Neural crest cell (in vitro differentiated cells): Measurements from ENCODE around the gene DGCR8. TPM values are rescaled to one million over a fixed set of nuclear protein-coding genes. Genes with fewer than 3 reads are reported as not detected.

ENCODE experiments used
- DNase-seq: peaks from one replicate; pipeline ENCODE4 v3.0.0; 2021; ENCODE audit warnings: low read depth, mixed read lengths, low spot score
- H3K27ac Mint-ChIP-seq: one replicate; pipeline ENCODE4 v1.8.0; 2021; ENCODE audit warnings: mild to moderate bottlenecking, mixed read lengths; ENCODE audit not compliant: unreplicated experiment
- H3K27me3 Mint-ChIP-seq: 2 replicates; pipeline ENCODE4 v1.8.0; 2021; ENCODE audit warnings: low read depth, mild to moderate bottlenecking, mixed read lengths
- H3K36me3 Mint-ChIP-seq: 2 replicates; pipeline ENCODE4 v1.8.0; 2021; ENCODE audit warnings: low read depth, mild to moderate bottlenecking, mixed read lengths
- H3K4me1 Mint-ChIP-seq: 2 replicates; pipeline ENCODE4 v1.8.0; 2021; ENCODE audit warnings: mixed read lengths
- H3K4me3 Mint-ChIP-seq: one replicate; pipeline ENCODE4 v1.8.0; 2021; ENCODE audit warnings: mild to moderate bottlenecking, mixed read lengths
- H3K9me3 Mint-ChIP-seq: 2 replicates; pipeline ENCODE4 v1.8.0; 2021; ENCODE audit warnings: mixed read lengths
- total RNA-seq: library from RNA; stranded (reverse); gene quantifications from 2 replicates; pipeline ENCODE4 v1.2.1, GENCODE V29; 2021
- TF ChIP-seq, protein P1 (sequence below): fragments of 200-600 bp; sonication (generic); conservative IDR thresholded peaks from 2 replicates; pipeline ENCODE4 v1.5.0; 2021; ENCODE audit warnings: antibody characterized with exemption, mild to moderate bottlenecking

DGCR8 gene
- total RNA-seq, 1 donor from 2014 or later: 86.5 TPM

DNA sequence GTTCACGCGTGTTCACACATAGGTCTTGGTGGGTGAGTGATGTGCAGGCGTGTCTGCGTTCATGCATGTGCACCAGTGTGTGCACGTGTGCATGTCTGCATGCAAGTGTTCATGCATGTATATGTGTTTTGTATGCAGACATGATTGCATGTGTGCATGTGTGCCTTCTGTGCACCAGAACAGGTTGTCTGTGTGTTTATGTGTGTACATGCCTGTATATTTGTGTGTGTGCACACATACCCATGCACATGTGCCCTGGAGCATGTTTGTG, 56.5 kb downstream of the DGCR8 start:
- no peak for DNase-seq
- TF ChIP-seq, protein P1, sequence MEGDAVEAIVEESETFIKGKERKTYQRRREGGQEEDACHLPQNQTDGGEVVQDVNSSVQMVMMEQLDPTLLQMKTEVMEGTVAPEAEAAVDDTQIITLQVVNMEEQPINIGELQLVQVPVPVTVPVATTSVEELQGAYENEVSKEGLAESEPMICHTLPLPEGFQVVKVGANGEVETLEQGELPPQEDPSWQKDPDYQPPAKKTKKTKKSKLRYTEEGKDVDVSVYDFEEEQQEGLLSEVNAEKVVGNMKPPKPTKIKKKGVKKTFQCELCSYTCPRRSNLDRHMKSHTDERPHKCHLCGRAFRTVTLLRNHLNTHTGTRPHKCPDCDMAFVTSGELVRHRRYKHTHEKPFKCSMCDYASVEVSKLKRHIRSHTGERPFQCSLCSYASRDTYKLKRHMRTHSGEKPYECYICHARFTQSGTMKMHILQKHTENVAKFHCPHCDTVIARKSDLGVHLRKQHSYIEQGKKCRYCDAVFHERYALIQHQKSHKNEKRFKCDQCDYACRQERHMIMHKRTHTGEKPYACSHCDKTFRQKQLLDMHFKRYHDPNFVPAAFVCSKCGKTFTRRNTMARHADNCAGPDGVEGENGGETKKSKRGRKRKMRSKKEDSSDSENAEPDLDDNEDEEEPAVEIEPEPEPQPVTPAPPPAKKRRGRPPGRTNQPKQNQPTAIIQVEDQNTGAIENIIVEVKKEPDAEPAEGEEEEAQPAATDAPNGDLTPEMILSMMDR: no peak
- H3K36me3 Mint-ChIP-seq: no peaks in the 10 kb centered on the region
- H3K9me3 Mint-ChIP-seq: no peaks in the 10 kb centered on the region
- no peak overlapping the region for H3K27ac Mint-ChIP-seq
- H3K4me3 Mint-ChIP-seq: peak overlapping the region; percentile 63
- H3K27me3 Mint-ChIP-seq: no peaks in the 10 kb centered on the region
- H3K4me1 Mint-ChIP-seq: peaks cover 10% of the 10 kb centered on the region

GRCh38 chr22:20137113-20137512, 57.1 kb downstream of the DGCR8 start:
- no peaks in the 10 kb centered on the region for H3K27me3 Mint-ChIP-seq
- no peak for DNase-seq
- H3K36me3 Mint-ChIP-seq: no peaks in the 10 kb centered on the region
- H3K9me3 Mint-ChIP-seq: no peaks in the 10 kb centered on the region
- H3K4me3 Mint-ChIP-seq: no peak overlapping the region
- H3K4me1 Mint-ChIP-seq: peaks cover 10% of the 10 kb centered on the region
- H3K27ac Mint-ChIP-seq: no peak overlapping the region
- TF ChIP-seq, protein P1: no peak

- no peak overlapping the region for H3K27ac Mint-ChIP-seq
- no peaks in the 10 kb centered on the region for H3K9me3 Mint-ChIP-seq
- H3K27me3 Mint-ChIP-seq: no peaks in the 10 kb centered on the region
- peak overlapping the region; percentile 61 for H3K4me3 Mint-ChIP-seq
- DNase-seq: no peak
- TF ChIP-seq, protein P1: no peak
- H3K36me3 Mint-ChIP-seq: no peaks in the 10 kb centered on the region
- peaks cover 9% of the 10 kb centered on the region for H3K4me1 Mint-ChIP-seq
Measured at GRCh38 chr22:20137671-20138416, 57.8 kb downstream of the DGCR8 start.

DNA sequence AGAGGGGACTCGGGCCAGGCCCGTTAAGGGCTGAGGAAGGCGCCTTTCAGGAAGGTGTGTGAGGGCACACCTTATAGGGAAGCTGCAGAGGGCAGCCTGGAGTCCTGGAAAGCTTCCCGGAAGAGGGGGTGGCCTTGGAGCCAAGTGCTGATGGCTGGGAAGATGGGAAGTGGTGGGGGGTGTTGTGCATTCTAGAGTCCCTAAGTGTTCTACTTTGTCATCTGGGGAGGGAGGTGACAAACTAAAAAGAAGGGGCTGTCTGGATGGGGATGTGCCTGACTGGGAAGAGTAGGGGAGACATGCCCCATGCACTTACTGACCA, 58.3 kb downstream of the DGCR8 start:
- H3K4me1 Mint-ChIP-seq: peaks cover 4% of the 10 kb centered on the region
- H3K36me3 Mint-ChIP-seq: no peaks in the 10 kb centered on the region
- H3K27ac Mint-ChIP-seq: no peak overlapping the region
- peak overlapping the region; percentile 27 for H3K4me3 Mint-ChIP-seq
- H3K9me3 Mint-ChIP-seq: no peaks in the 10 kb centered on the region
- no peaks in the 10 kb centered on the region for H3K27me3 Mint-ChIP-seq
- no peak for DNase-seq
- TF ChIP-seq, protein P1: no peak

- Mint-ChIP-seq H3K27ac (peak overlapping the region; percentile 57), H3K4me1 (peaks cover 3% of the 10 kb centered on the region), H3K9me3 (no peaks in the 10 kb centered on the region), H3K36me3 (no peaks in the 10 kb centered on the region), H3K27me3 (no peaks in the 10 kb centered on the region), H3K4me3 (peak overlapping the region; percentile 12)
- DNase-seq: no peak
- TF ChIP-seq, protein P1: no peak
Measured at GRCh38 chr22:20138868-20139267, 58.8 kb downstream of the DGCR8 start.
